ENCODE measurements around the gene GRIK2.
"Not testable (repeated sequence)": the region's sequence is repeated elsewhere in the genome, so short reads cannot be mapped to it uniquely, and the experiment has no call there.

GRIK2 gene

DNA sequence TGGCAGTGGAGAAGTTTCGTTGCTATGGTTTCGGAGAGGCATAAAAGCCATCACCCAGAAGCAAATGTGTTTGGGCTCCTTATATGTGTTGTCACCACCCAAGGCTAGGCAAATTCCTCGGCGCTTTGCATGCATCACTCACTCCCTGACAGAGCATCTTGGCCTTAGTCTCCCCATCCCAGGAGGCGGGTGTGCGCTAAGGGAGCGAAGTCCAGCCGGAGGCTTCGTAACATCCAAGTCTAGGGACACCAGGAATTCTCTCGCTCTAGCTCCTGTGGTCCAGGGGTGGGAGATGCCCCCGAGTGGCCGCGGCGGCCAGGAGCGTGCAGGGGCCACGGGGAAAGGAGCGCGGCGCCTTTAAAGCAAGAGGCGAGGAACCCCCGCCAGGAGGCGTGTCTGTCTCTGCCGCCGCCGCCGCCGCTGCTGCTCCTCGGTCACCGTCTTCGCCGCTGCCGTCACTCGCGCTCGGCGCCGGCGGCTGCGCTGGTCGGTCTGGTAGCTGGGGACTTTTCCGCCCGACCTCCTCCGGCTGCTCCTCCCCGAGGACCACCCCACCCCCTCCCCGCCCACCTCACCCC lies at the start of gene GRIK2:
GRIK2 (plus strand) TSS at position 458 of the 578 bp plus-strand sequence.
- no peak for DNase-seq (ENCODE audit: low read depth in 2 of 2, low spot score in 1 of 2)

DNA sequence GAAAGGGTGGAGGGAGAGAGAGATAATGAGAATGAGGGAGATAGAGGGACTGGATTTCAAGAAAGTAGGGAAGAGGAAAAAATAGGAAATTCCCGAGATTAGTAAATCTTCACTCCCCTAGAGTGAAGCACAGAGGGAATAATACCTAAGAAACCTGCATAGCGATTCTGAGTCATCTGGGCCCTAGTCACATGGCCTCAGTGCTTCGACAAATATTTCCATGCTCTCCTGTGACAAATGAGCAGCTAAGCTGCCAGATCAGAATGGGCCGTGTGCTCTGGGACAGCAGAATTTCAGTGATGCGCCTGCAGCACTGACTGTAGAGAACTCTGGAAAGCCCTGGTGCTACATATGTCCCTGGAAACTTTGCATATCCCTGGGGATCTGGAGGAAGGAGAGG lies 48.6 kb upstream of the GRIK2 start:
- no peak for DNase-seq (ENCODE audit: low read depth in 2 of 2, low spot score in 1 of 2)

DNA sequence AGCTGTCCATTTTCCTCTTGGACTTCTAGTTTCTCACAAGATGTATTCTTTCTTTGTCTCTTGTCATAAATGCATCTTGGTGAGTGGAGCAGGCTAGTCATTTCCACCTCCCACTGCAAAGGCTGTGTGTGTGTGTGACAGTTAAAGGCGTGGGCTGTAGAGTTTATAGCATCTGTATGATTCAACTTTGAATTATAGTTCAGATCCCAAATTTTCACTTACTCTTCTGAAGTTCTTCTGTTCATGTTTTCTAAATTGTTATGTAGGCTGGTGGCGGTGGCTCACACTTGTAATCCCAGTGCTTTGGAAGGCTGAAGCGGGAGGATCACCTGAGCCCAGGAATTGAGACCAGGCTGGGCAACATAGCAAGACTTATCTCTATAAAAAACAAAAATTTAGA lies 44.7 kb upstream of the GRIK2 start:
- DNase-seq (ENCODE audit: low read depth in 2 of 2, low spot score in 1 of 2), result no peak

DNA sequence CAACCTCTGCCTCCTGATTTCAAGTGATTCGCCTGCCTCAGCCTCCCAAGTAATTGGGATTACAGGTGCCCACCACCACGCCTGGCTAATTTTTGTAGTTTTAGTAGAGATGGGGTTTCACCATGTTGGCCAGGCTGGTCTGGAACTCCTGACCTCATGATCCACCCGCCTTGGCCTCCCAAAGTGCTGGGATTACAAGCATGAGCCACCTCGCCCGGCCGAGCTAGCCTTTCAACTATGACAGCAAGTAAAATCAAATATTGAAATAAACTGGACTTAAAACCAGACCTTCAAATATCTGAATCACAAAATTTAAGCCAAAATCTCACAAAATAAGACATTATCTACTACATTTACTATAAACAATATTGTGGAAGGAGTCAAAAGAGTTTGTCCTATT lies 42.9 kb upstream of the GRIK2 start:
- DNase-seq (ENCODE audit: low read depth in 2 of 2, low spot score in 1 of 2), result not testable (repeated sequence)

DNA sequence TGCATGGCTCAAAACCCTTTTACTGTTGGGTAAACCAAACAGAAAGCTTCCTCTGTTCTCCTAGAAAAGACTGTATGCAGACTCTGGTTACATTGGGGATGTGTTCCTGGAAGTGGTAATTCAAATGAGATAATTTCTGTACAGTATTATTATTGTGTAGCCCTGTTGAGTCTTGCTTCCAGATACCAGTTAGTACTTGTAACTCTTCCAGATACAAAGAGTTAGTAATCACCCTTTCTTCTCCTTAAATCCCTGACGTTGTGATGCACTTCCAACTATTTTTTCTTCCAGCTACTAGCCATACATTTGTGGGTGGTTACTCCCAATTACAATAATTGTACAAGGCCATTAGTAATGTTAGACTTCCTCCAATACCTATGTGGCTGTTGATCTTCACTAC lies 42.3 kb upstream of the GRIK2 start:
- no peak for DNase-seq (ENCODE audit: low read depth in 2 of 2, low spot score in 1 of 2)

DNA sequence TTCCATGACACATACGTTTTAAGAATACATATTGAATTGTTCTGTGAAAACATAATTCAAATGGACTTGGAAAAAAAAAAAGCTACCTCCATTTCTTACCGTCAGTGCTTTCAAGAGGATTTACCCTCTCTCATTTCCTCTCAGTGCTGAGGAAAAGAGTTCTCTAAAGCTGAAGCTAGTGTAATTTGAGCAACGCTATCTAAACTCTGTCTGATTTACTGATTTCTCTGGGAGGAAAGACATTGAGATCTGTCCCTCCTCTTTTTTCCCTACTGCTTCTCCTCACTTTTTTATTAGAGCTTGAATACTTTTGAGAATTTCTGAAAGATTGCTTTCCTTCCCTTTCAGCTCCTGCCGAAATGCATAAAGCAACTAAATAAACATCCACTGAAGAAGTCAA lies 41.2 kb upstream of the GRIK2 start:
- DNase-seq (ENCODE audit: low read depth in 2 of 2, low spot score in 1 of 2), result no peak

DNA sequence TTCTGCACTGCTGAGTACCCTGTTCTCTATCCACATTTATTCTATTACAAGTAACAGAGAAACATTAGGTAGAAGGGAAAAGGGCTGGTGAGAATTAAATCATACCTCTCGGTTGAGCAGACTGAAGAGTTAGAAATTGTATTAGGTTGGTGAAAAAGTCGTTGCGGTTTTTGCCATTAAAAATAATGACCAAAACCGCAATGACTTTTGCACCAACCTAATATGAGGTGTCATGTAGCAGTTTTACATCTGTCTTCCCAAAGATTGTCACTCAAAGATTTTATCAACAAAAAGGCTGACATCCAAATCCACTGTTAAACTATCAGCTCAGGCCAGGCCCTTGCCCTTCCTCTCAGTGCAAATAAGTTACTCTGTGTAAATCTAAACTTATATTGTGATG lies 28.3 kb upstream of the GRIK2 start:
- DNase-seq (ENCODE audit: low read depth in 2 of 2, low spot score in 1 of 2), result no peak

DNA sequence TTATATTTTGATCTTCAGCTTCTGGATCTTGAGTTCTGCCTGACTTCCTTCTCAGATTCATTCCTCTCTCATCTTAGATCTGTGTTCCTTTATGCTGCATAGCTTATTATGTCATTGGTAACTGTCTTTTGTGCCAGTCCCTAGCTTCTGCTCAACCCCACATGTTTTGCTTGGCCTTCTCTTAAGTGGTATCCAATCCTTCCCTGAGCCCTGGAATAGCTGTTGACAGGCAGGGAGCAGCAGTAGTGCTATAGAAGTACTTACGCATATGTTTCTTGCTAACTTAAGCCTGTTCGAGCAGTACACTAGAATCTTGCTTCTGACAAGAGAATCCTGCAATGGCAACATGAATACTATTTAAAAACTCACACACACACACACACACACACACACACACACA lies 13.6 kb upstream of the GRIK2 start:
- DNase-seq (ENCODE audit: low read depth in 2 of 2, low spot score in 1 of 2), result no peak

DNA sequence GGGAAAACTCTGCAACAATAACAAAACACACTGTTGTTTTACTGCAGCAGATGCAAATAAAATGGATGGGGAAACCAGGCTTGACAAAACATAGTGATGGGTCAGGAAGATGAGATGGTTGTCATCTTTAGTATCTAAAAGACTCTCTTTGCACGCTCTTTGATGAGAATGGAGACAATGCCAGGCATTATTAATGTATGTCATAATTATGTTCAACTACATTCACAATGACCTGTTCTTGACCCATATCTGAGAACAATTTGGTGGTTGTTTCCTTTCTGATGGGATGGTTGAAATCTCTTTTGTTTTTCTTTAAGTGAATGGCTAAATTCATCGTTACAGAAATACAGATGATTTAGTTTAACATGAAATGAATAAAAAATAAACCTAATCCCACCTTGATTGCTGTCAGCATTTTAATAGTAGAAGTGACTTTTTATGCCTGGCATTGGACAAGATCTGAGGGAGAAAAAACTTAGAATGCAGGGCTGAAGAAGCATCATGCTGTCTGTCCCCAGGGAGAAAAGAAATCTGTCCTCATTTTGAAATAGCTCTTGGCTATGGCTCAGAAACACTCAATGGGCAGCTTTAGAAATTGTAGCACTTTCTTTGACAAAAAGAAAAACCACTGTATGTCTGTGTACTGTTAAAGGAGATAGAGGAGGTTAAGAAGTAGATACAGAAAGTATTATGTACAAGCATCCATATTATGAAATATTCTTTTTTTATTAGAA lies 12.4 kb upstream of the GRIK2 start:
- DNase-seq (ENCODE audit: low read depth in 2 of 2, low spot score in 1 of 2), result no peak

DNA sequence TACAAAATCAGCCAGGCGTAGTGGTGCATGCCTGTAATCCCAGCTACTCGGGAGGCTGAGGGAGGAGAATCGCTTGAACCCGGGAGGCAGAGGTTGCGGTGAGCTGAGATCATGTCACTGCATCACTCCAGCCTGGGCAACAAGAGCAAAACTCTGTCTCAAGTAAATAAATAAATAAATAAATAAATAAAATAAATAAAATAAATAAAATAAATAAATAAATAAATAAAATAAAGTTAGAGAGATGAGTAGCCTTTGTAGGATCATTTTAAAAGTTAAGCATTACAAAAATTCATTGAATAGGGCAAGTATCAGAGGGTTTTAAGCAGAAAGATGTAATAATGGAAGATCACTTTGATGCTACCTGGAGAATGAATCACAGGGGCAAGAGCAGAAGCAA lies 9.8 kb upstream of the GRIK2 start:
- not testable (repeated sequence) for DNase-seq (ENCODE audit: low read depth in 2 of 2, low spot score in 1 of 2)

DNA sequence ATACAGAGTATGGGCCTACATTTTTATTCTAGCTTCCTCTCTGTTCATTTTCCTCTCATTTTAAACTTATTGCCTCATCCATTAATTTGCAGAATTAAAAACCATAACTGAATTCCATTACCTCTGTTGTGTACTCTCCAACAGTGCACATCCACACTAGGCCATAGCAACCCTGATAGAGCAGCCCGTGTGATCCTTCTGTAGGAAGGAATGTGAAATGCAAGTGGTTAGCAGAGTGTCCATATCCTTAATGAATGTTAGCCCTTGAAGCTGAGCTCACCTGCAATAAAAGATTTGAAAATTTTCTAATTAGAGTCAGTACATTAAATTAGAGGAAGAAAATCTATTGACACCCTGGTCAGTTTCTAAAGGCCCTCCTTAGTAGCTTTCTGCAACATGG lies 6.5 kb upstream of the GRIK2 start:
- no peak for DNase-seq (ENCODE audit: low read depth in 2 of 2, low spot score in 1 of 2)

DNA sequence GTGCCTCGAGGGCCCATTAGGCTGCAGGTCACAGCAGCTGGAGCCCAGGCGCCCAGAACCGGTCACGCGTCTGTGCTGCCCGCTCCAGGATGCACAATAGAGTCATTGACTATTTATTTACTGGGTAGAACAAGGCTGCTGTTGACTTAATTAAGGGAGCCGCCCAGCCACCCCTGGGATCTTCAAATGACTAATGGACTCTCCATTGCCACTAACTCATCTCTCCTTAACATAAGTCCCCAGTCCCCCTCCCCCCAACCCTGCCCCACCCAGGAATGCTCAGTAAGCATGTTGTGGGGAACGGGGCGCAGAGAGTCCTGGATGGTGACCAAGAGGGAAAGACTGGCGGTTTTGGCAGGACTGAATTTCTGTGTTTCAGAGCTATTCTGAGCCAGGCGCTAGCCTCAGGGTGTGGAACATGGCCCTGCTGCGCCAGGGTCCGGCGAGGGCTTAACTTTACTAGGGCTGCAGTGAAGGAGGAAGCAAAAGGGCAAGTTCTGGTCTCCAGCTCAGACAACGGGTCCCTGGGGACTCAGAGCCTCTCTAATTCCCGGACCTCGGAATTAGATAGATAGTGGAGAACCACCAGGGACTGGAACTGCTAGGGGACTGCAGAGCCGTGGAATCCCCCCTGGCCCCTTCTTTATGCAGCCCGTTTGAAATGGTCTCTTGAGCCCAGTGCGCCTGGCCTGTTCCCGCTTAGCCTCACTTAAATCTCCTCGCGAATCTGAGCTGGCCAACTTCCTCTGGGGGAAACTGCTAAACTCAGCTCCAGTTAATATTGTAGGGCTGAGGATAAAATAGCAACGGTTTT lies 1.5 kb upstream of the GRIK2 start:
- DNase-seq (ENCODE audit: low read depth in 2 of 2, low spot score in 1 of 2), result no peak

DNA sequence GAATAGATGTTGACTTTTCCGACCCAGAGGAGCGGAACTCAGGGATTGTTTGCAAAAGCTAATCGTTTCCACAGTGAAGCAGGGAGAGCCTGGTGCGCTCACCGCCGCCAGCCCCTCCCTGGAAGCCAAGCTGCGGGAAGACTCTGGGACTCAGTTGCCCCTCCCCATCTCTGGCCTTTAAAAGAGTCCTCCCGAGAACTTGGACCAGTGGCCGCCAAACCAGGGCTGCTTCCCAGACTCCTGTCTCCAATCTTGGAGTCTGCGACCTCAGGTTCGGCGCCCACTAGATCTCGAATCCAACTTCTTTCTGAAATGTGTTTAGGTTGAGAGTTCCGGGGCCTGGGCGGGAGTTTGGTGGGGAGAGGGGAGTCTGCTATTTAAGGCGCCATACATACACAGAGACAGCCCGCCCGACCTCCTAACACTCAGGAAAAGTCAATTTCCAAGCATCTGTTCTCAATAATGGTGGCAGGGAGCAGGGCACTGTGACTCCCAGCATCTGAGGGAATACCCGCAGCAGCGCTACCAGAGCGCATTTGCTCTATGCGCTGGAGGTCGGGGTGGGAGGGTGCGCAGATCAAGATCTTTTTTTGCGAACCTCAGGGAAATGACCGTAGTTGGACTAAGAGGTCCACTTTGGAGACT lies 800 bp upstream of the GRIK2 start:
- no peak for DNase-seq (ENCODE audit: low read depth in 2 of 2, low spot score in 1 of 2)

DNA sequence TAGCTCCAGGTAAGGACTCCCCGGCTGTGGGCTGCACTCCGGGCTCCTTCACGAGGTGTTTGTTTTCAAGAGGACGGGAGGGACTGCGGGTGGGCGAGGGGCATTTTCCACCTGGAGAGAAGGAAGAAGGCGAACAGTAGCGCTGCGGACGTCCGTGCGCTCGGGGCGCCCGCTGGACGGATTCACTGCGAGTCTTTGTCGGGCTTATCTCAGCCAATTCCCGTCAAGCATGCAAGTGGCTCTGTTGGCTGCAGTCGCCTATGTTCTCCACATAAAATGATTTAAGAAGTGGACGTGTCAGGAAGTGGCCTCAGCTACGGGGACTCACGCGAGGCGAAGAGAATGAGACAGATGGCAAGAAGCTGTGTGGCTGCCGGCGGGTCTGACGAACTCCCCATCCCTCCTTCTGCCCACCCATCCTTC lies 332 bp downstream of the GRIK2 start:
- DNase-seq (ENCODE audit: low read depth in 2 of 2, low spot score in 1 of 2), result no peak

DNA sequence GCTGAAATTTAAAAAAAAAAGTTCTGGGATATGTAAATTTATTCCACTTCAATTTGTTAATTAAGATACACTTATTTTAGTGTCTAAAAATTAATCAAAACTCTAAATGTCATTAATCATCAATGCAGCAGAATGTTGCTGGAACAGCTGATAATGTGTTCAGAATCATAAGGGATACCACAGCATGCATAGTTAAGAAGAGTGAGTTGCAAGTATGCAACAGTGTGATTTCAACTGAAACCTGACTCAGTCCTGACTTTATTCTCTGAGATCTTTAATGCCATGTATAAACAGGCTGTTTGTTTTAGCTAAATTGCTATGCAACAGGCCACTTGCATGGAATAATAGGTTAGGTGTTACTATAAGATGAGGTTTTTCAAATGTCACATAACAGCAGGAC lies 1.4 kb downstream of the GRIK2 start:
- DNase-seq (ENCODE audit: low read depth in 2 of 2, low spot score in 1 of 2), result no peak

DNA sequence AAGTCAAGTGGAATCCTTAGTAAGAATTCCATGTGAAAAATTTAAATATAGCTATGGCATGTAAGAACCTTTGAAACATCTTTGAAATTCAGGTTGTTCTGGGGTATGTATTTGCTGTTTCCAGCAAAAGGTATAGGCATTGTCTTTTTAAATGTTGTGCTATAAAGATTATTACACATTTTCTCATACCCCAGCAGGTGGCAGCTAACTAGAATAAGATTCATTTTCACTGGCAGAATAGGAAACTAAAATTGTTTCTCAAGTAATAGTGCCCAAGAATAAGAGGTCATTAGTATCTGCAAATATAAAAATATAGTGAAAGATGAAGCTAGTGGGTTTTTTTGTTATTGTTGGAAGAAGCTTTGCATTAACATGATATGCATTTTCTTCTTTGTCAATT lies 1.8 kb downstream of the GRIK2 start:
- DNase-seq (ENCODE audit: low read depth in 2 of 2, low spot score in 1 of 2), result no peak

DNA sequence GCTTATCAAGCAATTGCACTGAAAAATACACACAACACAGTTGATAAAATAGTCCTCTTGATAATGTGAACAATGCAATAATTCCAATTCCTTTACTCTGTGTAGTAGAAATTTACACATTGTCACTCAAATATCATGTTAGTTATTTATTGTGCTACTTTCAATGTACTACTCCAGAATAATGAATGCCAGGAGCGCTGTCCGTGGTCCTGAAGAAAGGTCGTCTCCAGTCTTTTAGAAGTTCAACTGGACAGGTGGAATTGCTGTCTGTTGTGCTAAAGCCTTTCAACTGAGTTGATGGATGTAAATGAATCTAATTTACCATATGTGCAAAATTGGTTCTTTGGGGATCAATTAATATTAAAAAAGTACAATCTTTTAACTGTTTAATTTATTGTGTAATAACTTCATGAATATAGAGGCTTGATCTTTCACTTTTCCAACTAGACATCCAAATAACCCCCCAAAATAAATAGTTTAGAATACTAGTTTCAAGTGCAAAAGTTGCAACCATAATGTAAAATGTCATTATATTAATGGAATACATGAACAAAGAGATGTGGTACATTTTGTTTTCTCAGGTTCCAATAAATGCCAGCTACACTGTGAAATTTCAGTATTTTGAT lies 3.2 kb downstream of the GRIK2 start:
- DNase-seq (ENCODE audit: low read depth in 2 of 2, low spot score in 1 of 2), result no peak

DNA sequence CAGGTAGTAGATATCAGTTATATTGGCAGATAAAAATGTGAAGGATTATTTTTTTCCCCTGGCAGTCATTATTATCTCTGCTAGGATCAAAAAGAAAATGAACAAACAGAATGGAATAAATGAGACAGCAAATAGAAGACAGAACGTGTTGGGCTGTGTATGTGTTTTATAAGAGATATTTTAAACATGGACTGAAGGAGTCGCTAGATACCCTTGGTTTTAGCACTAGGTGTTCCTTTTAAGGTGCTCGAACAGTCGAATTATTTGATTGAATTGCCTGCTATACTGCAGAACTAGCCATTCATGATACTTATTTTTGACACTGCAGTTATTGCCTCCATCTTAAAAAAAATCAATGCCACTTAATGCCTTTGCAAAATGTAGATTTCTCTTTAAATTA lies 3.7 kb downstream of the GRIK2 start:
- DNase-seq (ENCODE audit: low read depth in 2 of 2, low spot score in 1 of 2), result no peak

DNA sequence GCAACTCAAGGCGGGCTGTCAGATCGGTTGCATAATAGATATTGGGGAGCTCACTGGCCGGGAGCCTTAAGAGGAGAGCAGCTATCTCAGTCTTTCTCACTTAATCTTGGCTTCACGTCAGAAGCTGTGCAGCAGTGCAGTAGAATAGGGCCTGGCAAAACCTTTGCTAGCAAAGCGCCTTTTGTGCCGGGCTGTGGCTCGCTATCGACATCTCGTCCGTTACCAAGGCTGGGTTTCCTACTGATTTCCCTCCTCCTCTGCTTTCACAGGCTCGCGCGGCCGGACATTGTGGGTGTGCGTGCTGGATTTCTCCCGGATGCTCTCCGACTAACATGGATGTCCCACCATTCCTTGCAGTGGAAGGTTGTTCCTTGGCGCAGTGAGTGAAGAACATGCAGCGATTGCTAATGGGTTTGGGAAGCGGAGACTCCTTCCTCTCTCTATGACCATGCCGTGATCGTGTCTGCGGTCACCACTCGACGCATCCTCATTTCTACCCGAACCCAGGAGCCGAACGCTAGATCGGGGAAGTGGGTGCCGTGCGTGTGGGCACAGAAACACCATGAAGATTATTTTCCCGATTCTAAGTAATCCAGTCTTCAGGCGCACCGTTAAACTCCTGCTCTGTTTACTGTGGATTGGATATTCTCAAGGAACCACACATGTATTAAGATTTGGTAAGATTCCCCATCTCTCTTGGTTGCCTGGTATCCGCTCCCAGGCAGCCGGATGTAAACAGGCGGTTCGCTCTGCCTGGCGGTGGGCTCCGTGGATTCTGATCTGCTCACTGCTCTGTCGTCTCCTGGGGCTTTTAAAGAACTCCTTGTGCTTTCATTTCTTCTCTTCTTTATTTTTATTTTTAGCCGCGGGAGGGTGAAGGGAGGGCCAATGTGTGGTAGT lies 5.5 kb downstream of the GRIK2 start:
- no peak for DNase-seq (ENCODE audit: low read depth in 2 of 2, low spot score in 1 of 2)

DNA sequence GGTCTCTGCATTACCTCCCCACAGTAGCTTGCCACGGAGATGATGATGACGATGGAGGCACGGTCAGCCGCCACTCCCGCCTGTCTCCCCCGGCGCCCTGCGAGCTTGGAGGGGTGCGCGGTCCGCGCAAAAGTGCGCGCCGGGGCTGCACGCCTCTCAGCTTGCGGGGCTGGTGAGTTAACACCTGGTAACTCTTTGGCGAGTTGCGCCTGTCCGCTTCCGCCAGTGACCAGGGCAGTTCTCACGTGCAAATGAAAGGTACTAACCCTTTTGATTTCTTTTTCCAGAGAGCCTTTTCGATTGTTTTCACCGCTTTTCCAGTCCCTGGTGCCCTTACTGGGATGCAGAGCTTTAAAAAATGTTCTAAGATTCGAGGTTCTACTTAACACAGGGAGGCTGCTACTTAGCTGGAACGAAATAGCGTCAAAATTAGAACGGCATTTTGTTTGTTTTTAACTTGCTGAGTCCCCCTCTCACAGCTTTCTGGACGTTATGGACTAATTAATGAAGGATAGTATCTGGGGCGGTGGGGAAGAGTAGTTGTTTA lies 6.2 kb downstream of the GRIK2 start:
- DNase-seq (ENCODE audit: low read depth in 2 of 2, low spot score in 1 of 2), result no peak

Measured in stimulated activated CD8-positive, alpha-beta memory T cell treated with anti-CD3 and anti-CD28 coated beads, Interleukin-4, amount 100 ng/mL, for 1 hour (primary cell).